ENCODE data around the gene C13orf42.

The C13orf42 gene

DNA sequence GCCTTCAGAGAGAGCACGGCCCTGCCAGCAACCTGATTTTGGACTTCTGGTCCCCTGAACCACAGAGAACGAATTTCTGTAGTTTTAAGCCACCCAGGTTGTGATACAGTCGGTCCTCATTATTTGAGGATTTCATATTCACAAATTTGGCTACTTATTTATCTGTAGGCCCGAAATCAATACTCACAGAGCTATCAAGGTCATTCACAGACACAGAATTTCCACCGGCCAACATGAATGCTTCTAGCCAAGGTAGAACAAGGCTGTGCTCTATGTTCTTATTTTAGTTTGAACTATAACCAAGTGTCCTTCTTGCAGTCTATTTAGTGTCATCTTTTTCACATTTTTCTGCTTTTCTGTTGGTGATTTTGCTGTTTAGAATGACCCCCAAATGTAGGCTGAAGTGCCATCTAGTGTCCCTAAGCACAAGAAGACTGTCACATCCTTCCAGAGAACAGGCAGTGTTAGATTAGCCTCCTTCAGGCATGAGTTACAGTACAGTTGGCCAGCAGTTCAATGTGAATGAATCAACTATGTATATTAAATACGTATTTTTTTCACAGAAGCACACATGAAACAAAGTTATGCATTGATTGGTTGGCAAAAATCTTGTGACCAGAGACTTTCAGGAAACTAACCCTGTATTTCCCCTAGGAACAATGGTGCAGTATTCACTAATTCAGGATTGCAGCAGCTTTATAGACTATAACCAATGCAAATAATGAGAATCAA lies 63.5 kb downstream of the C13orf42 start:
- TF ChIP-seq, protein P1, sequence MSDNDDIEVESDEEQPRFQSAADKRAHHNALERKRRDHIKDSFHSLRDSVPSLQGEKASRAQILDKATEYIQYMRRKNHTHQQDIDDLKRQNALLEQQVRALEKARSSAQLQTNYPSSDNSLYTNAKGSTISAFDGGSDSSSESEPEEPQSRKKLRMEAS (IDR thresholded peaks at IDR 0.05; ENCODE audit: low read depth, low read length) = no peak
- TF ChIP-seq, protein P2, sequence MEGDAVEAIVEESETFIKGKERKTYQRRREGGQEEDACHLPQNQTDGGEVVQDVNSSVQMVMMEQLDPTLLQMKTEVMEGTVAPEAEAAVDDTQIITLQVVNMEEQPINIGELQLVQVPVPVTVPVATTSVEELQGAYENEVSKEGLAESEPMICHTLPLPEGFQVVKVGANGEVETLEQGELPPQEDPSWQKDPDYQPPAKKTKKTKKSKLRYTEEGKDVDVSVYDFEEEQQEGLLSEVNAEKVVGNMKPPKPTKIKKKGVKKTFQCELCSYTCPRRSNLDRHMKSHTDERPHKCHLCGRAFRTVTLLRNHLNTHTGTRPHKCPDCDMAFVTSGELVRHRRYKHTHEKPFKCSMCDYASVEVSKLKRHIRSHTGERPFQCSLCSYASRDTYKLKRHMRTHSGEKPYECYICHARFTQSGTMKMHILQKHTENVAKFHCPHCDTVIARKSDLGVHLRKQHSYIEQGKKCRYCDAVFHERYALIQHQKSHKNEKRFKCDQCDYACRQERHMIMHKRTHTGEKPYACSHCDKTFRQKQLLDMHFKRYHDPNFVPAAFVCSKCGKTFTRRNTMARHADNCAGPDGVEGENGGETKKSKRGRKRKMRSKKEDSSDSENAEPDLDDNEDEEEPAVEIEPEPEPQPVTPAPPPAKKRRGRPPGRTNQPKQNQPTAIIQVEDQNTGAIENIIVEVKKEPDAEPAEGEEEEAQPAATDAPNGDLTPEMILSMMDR (IDR thresholded peaks at IDR 0.05; ENCODE audit: low read depth, low read length) = peak; percentile 28
- peak; percentile 41 for DNase-seq (ENCODE audit: low read depth)

DNA sequence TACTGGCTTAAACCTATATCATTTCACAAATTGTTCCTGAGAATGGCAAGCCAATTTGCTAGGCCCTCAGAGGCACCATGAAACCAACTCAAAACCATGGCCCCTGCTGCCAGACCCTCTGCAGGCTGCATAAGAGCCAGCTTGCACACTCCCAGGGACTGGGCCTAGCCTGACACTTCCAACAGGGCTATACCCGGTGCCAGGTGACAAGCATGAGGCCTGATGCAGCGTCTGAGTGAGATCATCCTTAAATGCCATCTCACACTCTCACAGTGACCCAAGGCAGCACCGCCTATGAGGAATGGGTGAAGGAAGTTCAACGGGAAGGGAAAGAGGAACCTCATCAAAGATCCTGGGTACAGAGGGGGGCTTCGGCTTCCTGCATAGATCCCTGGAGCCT lies 65.6 kb downstream of the C13orf42 start:
- TF ChIP-seq MYC (IDR thresholded peaks at IDR 0.05; ENCODE audit: low read depth, low read length) = no peak
- TF ChIP-seq, protein P1 (IDR thresholded peaks at IDR 0.05; ENCODE audit: low read depth, low read length) = no peak
- no peak for DNase-seq (ENCODE audit: low read depth)
- H3K4me3 ChIP-seq (ENCODE audit: low read depth, low read length) = no peak overlapping the region

More for the DNA sequence above, 63.5 kb downstream of the C13orf42 start:
- H3K4me3 ChIP-seq (ENCODE audit: low read depth, low read length) = no peak overlapping the region

DNA sequence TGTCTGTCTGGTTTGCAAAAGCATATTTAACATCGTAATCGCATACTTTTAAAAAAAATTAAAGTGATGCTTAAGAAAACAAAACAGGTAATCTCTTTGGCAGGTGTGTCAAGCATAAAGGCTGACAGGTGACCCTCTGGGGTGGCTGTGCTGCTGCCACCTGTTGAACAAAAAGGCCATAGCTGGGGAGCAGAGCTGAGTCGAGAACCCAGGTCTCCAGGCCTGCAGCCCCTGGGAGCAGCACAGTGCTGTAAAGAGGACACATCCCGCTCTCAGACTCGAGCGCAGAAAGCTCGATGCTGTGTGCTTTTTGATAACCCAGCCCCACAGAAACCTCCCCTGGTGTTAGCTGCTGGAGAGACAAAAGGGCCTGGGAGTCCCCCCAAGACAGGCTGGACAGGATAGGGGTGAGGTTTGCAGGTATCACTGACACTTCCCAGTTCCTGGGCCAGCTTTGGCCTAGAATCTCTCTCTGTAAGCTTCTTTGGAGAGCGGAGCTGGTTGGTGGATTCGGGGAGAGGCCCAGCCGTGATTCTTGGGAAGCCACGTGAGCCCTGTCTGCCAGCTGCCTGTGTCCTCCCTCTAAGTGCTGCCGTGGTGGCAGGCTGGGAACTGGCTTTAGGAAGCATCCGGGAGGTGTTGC lies 66.9 kb downstream of the C13orf42 start:
- TF ChIP-seq, protein P2 (IDR thresholded peaks at IDR 0.05; ENCODE audit: low read depth, low read length) = no peak
- TF ChIP-seq, protein P1 (IDR thresholded peaks at IDR 0.05; ENCODE audit: low read depth, low read length) = no peak
- DNase-seq (ENCODE audit: low read depth) = no peak
- no peak overlapping the region for H3K4me3 ChIP-seq (ENCODE audit: low read depth, low read length)

DNA sequence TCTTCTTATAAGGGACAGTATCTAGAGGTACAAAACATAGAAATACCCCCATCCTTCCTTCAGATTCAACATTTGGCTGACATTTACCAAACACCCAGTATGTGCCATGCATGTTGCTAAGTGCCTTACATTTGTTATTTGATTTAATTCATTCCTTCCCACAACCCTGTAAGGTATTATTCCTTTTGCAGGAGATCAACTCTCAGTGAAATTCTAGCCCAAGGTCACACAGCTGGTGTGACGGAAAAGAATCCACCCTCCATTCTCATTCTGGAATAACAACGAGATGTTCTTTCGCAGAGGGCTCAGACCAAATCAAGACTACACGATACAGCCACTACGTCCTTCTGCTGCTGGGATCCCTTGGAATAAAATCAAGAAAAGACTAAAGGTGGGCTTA lies 67.8 kb downstream of the C13orf42 start:
- TF ChIP-seq MYC (IDR thresholded peaks at IDR 0.05; ENCODE audit: low read depth, low read length) (no peak), POLR2A (IDR thresholded peaks at IDR 0.05; ENCODE audit: extremely low read depth, insufficient read length) (no peak)
- TF ChIP-seq, protein P2 (IDR thresholded peaks at IDR 0.05; ENCODE audit: low read depth, low read length) = no peak
- TF ChIP-seq, protein P1 (IDR thresholded peaks at IDR 0.05; ENCODE audit: low read depth, low read length) = no peak
- no peak overlapping the region for H3K4me3 ChIP-seq (ENCODE audit: low read depth, low read length)
- no peak for DNase-seq (ENCODE audit: low read depth)

DNA sequence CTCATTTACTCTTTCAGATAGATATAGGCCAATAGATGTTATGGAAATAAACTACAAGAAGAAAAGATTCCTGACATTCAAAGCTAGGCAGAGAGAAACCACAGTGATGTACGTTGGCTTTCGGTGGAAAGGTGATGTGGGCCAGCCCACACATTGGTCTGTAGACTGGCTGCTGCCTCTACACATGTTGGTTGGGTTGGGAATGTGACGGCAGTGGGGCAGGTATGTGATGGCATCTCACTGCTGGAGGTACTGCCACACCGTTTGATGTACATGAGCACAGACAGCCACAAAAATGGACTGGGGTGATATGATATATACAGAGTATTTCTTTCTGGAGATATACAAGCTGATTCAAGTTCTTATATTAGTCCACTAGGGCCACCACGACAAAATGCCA lies 69.4 kb downstream of the C13orf42 start:
- TF ChIP-seq, protein P2 (IDR thresholded peaks at IDR 0.05; ENCODE audit: low read depth, low read length) = no peak
- no peak for TF ChIP-seq MYC (IDR thresholded peaks at IDR 0.05; ENCODE audit: low read depth, low read length)
- no peak for TF ChIP-seq POLR2A (IDR thresholded peaks at IDR 0.05; ENCODE audit: extremely low read depth, insufficient read length)
- TF ChIP-seq, protein P1 (IDR thresholded peaks at IDR 0.05; ENCODE audit: low read depth, low read length) = no peak
- no peak for DNase-seq (ENCODE audit: low read depth)
- H3K4me3 ChIP-seq (ENCODE audit: low read depth, low read length) = no peak overlapping the region

DNA sequence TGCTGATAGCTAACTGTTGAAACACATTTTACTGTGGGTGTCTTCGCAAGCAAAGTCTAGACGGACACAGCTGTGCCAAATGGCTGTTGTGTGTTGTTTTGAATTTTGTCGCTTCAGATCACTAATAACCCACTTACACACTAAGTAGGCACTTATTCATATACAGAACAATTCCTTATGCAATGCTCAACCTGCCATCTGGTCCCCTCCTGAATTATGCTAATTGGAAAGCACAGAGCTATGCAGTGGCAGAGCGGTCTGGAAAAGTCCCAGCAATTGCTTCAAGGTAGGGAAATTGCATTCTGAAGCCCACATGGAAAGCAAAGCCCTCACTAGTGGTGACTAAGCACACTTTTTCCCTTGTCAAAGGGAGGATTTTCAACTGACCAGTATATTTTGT lies 69.9 kb downstream of the C13orf42 start:
- DNase-seq (ENCODE audit: low read depth) = no peak
- TF ChIP-seq MYC (IDR thresholded peaks at IDR 0.05; ENCODE audit: low read depth, low read length) = no peak
- TF ChIP-seq, protein P1 (IDR thresholded peaks at IDR 0.05; ENCODE audit: low read depth, low read length) = no peak
- no peak for TF ChIP-seq POLR2A (IDR thresholded peaks at IDR 0.05; ENCODE audit: extremely low read depth, insufficient read length)
- TF ChIP-seq, protein P2 (IDR thresholded peaks at IDR 0.05; ENCODE audit: low read depth, low read length) = no peak
- H3K4me3 ChIP-seq (ENCODE audit: low read depth, low read length) = no peak overlapping the region
